ENCODE measurements around the gene XYLT1.

Gene XYLT1

DNA sequence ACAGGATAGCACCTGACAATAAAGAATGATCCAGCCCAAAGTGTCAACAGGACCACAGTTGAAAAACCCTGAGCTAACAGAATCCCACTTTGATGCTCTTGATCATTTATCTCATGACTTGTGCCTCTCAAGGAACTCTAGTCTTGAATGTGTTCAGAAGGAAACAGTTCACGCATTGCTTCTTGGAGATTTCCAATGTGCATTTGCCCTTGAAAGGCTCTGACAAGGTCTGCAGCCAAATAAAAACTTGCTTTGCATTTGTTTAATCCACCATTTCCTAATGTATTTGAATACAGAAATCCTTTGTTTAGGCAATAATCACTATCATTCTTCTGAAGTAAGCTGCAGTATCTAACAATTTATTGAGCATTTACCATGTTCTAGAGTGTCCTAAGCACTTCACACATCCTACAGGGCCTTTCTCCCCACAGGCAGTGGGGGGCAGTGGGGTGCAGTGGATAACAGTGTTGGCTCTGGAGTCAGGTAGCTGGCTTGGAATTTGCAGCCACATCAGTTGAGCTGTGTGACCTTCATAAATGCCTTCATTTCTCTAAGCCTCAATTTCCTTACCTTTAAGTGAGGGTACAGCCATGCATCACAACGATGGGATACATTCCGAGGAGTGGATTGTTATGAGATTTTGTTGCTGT lies 239.7 kb downstream of the XYLT1 start:
- Histone ChIP-seq H3K4me3 (ENCODE audit: low read depth, low read length) (no peak overlapping the region), H3K27me3 (replicated peaks) (no peaks in the 10 kb centered on the region), H3K27ac (no peak overlapping the region), H3K36me3 (replicated peaks) (no peaks in the 10 kb centered on the region)
- no peak for DNase-seq
- TF ChIP-seq, protein P1, sequence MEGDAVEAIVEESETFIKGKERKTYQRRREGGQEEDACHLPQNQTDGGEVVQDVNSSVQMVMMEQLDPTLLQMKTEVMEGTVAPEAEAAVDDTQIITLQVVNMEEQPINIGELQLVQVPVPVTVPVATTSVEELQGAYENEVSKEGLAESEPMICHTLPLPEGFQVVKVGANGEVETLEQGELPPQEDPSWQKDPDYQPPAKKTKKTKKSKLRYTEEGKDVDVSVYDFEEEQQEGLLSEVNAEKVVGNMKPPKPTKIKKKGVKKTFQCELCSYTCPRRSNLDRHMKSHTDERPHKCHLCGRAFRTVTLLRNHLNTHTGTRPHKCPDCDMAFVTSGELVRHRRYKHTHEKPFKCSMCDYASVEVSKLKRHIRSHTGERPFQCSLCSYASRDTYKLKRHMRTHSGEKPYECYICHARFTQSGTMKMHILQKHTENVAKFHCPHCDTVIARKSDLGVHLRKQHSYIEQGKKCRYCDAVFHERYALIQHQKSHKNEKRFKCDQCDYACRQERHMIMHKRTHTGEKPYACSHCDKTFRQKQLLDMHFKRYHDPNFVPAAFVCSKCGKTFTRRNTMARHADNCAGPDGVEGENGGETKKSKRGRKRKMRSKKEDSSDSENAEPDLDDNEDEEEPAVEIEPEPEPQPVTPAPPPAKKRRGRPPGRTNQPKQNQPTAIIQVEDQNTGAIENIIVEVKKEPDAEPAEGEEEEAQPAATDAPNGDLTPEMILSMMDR (IDR thresholded peaks at IDR 0.05; ENCODE audit: low read depth, low read length, missing control alignments), result no peak
- in situ Hi-C loops (cut with HindIII; ENCODE audit: low pct_ligation_motif_present, low sequenced_read_pairs), result no loop called here

DNA sequence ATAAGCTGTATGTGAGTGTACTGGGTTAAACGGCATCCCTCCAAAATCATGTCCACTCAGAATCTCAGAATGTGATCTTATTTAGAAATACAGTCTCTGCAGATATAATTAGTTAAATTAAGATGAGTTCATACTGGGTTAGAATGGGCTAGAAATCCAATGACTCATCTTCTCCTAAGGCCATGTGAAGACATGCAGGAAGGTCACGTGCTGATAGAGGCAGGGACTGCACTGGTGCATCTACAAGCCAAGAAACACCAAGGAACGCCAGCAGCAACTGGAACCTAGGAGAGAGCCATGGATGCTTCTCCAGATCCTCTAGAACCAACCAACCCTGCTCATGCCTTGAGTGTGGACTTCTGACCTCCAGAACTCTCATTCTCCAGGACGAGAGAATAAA lies 241.0 kb downstream of the XYLT1 start:
- H3K27ac ChIP-seq, result no peak overlapping the region
- TF ChIP-seq, protein P1 (IDR thresholded peaks at IDR 0.05; ENCODE audit: low read depth, low read length, missing control alignments), result no peak
- DNase-seq, result no peak

DNA sequence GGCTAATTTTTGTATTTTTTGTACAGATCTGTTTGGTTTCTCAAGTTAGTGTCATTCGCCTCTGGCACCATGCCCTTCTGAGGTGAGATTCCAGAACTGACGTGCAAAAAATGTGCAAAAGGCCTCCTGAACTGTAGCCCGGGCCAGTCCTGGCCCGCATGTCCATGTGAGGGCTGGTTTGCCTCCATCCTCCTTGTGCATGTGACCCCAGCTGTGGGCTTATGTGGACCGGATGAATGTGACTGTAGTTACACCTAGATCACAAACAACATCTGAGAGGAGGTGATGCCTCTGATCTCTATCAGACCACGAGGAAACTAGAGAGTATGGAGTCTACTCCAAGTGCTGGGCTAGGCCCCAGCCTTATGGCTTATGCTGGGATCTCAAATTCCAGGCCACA lies 241.6 kb downstream of the XYLT1 start:
- in situ Hi-C loops (cut with HindIII; ENCODE audit: low pct_ligation_motif_present, low sequenced_read_pairs), result no loop called here
- H3K36me3 ChIP-seq (replicated peaks), result no peaks in the 10 kb centered on the region
- no peak overlapping the region for H3K27ac ChIP-seq
- H3K4me3 ChIP-seq (ENCODE audit: low read depth, low read length), result no peak overlapping the region
- TF ChIP-seq, protein P1 (IDR thresholded peaks at IDR 0.05; ENCODE audit: low read depth, low read length, missing control alignments), result no peak
- DNase-seq, result no peak
- H3K27me3 ChIP-seq (replicated peaks), result no peaks in the 10 kb centered on the region

More for the DNA sequence above, 241.0 kb downstream of the XYLT1 start:
- in situ Hi-C loops (cut with HindIII; ENCODE audit: low pct_ligation_motif_present, low sequenced_read_pairs), result no loop called here
- Histone ChIP-seq H3K27me3 (replicated peaks) (no peaks in the 10 kb centered on the region), H3K4me3 (ENCODE audit: low read depth, low read length) (no peak overlapping the region), H3K36me3 (replicated peaks) (no peaks in the 10 kb centered on the region)

DNA sequence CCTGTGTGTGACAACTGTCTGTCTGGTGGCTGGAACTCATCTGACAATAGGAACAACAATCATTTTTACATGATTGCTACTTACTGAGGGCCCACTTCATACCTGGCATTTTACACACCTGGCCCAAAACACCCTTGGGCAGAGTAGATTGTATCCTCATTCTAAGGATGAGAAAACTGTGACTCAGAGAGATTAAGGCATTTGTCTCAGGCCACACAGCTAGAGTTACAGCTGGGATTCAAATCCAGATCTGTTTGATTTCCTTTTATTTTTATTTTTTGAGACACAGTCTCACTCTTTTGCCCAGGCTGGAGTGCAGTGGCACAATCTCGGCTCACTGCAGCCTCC lies 242.1 kb downstream of the XYLT1 start:
- no peak overlapping the region for H3K4me3 ChIP-seq (ENCODE audit: low read depth, low read length)
- H3K27me3 ChIP-seq (replicated peaks), result no peaks in the 10 kb centered on the region
- no peaks in the 10 kb centered on the region for H3K36me3 ChIP-seq (replicated peaks)
- in situ Hi-C loops (cut with HindIII; ENCODE audit: low pct_ligation_motif_present, low sequenced_read_pairs), result no loop called here
- TF ChIP-seq, protein P1 (IDR thresholded peaks at IDR 0.05; ENCODE audit: low read depth, low read length, missing control alignments), result no peak
- no peak for DNase-seq
- no peak overlapping the region for H3K27ac ChIP-seq

DNA sequence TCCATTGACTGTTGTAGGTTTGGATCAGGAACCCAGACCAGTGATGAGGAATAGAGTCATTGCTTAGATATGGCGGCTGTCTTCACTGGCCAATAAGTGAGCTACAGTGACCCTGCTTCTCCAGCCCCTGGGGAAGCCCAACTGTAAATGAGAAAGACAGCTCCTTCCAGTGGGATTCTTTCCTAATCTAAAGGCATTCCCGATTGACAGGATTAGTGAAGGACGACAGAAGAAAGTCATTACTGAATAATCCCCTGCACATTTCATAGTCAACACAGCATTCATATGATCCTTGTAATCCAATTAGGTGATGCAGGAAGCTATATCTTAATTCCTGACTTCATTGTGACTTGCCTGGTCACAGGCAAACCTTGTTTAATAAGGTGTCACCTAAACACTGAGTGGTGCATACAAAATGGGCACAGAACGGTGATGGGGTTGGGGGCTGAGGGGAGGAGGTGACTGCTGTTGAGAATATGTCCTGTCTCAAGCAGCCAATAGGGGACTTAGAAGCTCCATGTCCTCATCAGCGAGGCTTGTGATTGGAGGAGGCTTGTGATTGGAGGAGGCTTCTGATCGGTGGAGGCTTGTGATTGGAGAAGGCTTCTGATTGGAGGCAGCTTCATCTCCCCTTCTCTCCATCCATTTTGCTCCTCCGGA lies 242.6 kb downstream of the XYLT1 start:
- H3K36me3 ChIP-seq (replicated peaks), result no peaks in the 10 kb centered on the region
- H3K27ac ChIP-seq, result no peak overlapping the region
- H3K4me3 ChIP-seq (ENCODE audit: low read depth, low read length), result no peak overlapping the region
- DNase-seq, result no peak
- no peaks in the 10 kb centered on the region for H3K27me3 ChIP-seq (replicated peaks)
- in situ Hi-C loops (cut with HindIII; ENCODE audit: low pct_ligation_motif_present, low sequenced_read_pairs), result no loop called here
- TF ChIP-seq, protein P1 (IDR thresholded peaks at IDR 0.05; ENCODE audit: low read depth, low read length, missing control alignments), result no peak

DNA sequence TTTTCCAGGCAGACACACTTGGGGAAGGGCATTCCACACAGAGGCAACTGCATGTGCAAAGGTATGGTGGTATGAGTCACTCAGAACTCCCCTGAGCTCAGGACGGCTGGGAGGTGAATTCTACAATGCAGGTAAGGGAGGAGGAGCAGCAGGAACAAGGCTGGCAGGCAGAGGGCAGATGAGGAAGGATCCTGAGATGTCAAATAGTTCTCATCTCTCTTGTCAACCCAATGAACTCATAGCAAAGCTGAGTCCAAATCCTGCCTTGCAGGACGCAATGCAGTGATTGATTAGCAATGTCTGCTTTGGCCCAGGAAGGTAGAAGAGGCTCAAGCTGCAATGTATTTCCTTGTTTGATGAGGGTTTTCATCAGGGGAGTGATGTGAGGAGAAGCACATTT lies 243.5 kb downstream of the XYLT1 start:
- no peak for DNase-seq
- no peak overlapping the region for H3K27ac ChIP-seq
- TF ChIP-seq, protein P1 (IDR thresholded peaks at IDR 0.05; ENCODE audit: low read depth, low read length, missing control alignments), result no peak
- H3K27me3 ChIP-seq (replicated peaks), result no peaks in the 10 kb centered on the region
- H3K4me3 ChIP-seq (ENCODE audit: low read depth, low read length), result no peak overlapping the region
- H3K36me3 ChIP-seq (replicated peaks), result no peaks in the 10 kb centered on the region
- in situ Hi-C loops (cut with HindIII; ENCODE audit: low pct_ligation_motif_present, low sequenced_read_pairs), result no loop called here

Data from brain microvascular endothelial cell (primary cell).